ENCODE measurements around the gene NKTR. TPM values are rescaled to one million over a fixed set of nuclear protein-coding genes. Genes with fewer than 3 reads are reported as not detected.
A peak's percentile ranks its signal among the peaks of the same experiment; 100 is the strongest.

Gene NKTR
- total and polyA plus RNA-seq, 2 of the 13 experiments (the other 11 are each of a cell fraction or from before 2014, with no cell fraction given), result 41.3 to 59.6 TPM

- TF ChIP-seq ZNF383 (CRISPR knock-in tag; IDR thresholded peaks at IDR 0.05; ENCODE audit: borderline replicate concordance), result no peak
- 0 out of 2 replicates have a peak, but pooled peaks have one; percentile 11 for TF ChIP-seq ZSCAN31 (CRISPR knock-in tag; IDR thresholded peaks at IDR 0.05; ENCODE audit: low read depth)
- TF ChIP-seq ZNF367 (CRISPR knock-in tag; IDR thresholded peaks at IDR 0.05; ENCODE audit: borderline replicate concordance), result no peak
- TF ChIP-seq HNRNPH1 (optimal IDR thresholded peaks at IDR 0.05; ENCODE audit: low read depth, low read length), result no peak
- 0 out of 2 replicates have a peak, but pooled peaks have one; percentile 8 for TF ChIP-seq NFAT5 (CRISPR knock-in tag; IDR thresholded peaks at IDR 0.05)
- no peak for TF ChIP-seq ZNF569 (CRISPR knock-in tag; IDR thresholded peaks at IDR 0.05; ENCODE audit: borderline replicate concordance)
- TF ChIP-seq ZHX2 (IDR thresholded peaks at IDR 0.05; ENCODE audit: low read depth), result no peak
- TF ChIP-seq ZHX2 (CRISPR knock-in tag; IDR thresholded peaks at IDR 0.05; ENCODE audit: borderline replicate concordance), result no peak
- no peak for TF ChIP-seq FOSL1 (CRISPR knock-in tag; IDR thresholded peaks at IDR 0.05; ENCODE audit: borderline replicate concordance)
- 0 out of 2 replicates have a peak, but pooled peaks have one; percentile 0 for TF ChIP-seq ZNF414 (CRISPR knock-in tag; IDR thresholded peaks at IDR 0.05)
- TF ChIP-seq MTA1 (CRISPR knock-in tag; IDR thresholded peaks at IDR 0.05; ENCODE audit: borderline replicate concordance), result no peak; the same call in 1 of the 2 replicates
- no peak for TF ChIP-seq ATAD3A (CRISPR knock-in tag; IDR thresholded peaks at IDR 0.05)
- 0 out of 2 replicates have a peak, but pooled peaks have one; percentile 15 for TF ChIP-seq ZNF430 (CRISPR knock-in tag; IDR thresholded peaks at IDR 0.05)
These were observed 631 bp downstream of the NKTR start (continued) for GRCh38 chr3:42600958-42601675.
